ENCODE results near the gene HOXB1. TPM values are rescaled to one million over a fixed set of nuclear protein-coding genes. Genes with fewer than 3 reads are reported as not detected.
"Not testable (repeated sequence)": the region's sequence is repeated elsewhere in the genome, so short reads cannot be mapped to it uniquely, and the experiment has no call there.

Gene HOXB1
- polyA plus RNA-seq, 1 donor from 2014 or later: not detected

DNA sequence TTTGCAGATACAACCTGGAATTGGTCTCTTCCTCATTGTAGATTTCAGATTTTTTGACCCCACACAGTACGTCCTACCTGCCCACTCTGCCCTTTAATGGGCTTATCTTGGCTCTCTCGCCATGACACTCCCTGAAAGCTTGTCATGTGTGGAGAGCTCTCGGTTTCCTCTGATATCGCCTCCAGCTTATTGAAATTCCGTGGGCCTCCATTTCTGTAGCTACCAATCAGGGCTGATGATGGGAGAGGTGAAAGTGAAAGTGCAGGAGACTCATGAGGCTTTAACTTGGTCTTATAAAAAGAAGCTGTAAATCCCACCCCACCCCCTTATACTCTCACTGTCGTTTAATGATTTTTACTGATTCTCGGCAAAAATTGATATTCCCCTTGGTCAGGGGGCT, 17.7 kb downstream of the HOXB1 start:
- no peaks in the 10 kb centered on the region for H3K36me3 Mint-ChIP-seq
- H3K27ac Mint-ChIP-seq: peak overlapping the region in 1 of 3 donors; percentile 45
- H3K4me1 Mint-ChIP-seq: peaks cover 6 to 16% (median 7%) of the 10 kb centered on the region in 3 donors
- peak overlapping the region in 3 of 4 donors; percentile 44 to 81 (median 56) for H3K4me3 Mint-ChIP-seq
- H3K9me3 Mint-ChIP-seq: peaks cover 0 to 3% (median 0%) of the 10 kb centered on the region in 3 donors
- peaks cover 43% of the 10 kb centered on the region for H3K27me3 Mint-ChIP-seq

DNA sequence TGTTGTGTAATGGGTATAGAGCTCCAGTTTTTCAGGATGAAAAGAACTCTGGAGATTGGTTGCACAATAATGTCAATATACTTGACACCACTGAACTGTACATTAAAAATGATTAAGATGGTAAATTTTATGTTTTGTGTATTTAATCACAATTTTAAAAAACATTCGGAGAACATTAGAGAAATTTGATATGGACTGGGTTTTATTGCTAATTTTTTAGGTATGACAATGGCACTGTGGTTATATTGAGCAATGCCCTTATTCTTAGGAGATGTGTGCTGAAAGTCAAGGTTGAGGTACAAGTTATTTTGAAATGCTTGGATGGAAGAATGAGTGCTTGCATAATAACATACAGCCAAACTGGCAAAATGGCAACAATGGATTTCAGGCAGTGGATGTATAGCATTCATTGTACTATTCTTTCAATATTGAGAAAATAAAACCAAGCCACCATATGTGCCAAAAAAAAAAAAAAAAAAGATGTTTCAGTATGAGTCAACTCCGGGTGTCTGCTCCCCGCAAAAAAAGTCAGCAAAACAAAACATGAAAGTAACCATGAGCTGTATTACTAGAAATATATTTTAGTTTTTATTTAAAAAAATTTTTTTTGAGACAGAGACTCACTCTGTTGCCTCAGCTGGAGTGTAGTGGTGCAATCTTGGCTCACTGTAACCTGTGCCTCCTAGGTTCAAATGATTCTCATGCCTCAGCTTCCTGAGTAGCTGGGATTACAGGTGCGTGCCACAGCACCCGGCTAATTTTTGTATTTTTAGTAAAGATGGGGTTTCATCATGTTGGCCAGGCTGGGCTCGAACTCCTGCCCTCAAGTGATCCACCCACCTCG, 19.8 kb downstream of the HOXB1 start:
- Mint-ChIP-seq H3K4me1 (peaks cover 0 to 16% (median 2%) of the 10 kb centered on the region in 3 donors), H3K27me3 (peaks cover 30% of the 10 kb centered on the region), H3K27ac (no peak overlapping the region), H3K36me3 (no peaks in the 10 kb centered on the region), H3K4me3 (no peak overlapping the region), H3K9me3 (peaks cover 0 to 2% (median 0%) of the 10 kb centered on the region in 3 donors)

DNA sequence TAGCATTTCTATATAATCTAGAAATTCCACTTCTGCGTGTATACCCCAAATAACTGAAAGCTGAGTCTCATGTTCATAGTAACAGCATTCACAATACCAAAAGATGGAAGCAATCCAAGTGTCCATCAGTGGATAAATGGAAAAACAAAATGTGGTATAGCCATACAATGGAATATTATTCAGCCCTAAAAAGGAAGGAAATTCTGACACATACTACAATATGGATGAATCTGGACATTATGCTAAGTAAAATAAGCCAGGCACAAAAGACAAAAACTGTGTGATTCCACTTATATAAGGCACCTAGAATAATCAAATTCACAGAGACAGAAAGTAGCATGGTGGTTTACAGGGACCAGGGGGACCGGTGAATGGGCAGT, 20.4 kb downstream of the HOXB1 start:
- Mint-ChIP-seq H3K27me3 (peaks cover 30% of the 10 kb centered on the region), H3K36me3 (no peaks in the 10 kb centered on the region), H3K4me1 (peaks cover 0 to 16% (median 2%) of the 10 kb centered on the region in 3 donors), H3K27ac (no peak overlapping the region), H3K9me3 (peaks cover 0 to 2% (median 0%) of the 10 kb centered on the region in 3 donors), H3K4me3 (no peak overlapping the region)

DNA sequence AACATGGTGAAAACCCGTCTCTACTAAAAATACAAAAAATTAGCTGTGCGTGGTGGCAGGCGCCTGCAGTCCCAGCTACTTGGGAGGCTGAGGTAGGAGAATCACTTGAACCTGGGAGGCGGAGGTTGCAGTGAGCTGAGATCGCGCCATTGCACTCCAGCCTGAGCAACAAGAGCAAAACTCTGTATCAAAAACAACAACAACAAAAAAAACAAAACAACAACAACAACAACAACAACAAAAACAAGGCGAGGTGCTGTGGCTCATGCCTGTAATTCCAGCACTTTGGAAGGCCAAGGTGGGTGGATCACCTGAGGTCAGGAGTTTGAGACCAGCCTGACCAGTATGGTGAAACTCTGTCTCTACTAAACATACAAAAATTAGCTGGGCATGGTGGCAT, 21.1 kb downstream of the HOXB1 start:
- peaks cover 0 to 15% (median 2%) of the 10 kb centered on the region in 3 donors for H3K4me1 Mint-ChIP-seq
- not testable (repeated sequence) for H3K9me3 Mint-ChIP-seq, H3K36me3 Mint-ChIP-seq, H3K4me3 Mint-ChIP-seq, H3K27ac Mint-ChIP-seq
- peaks cover 24% of the 10 kb centered on the region for H3K27me3 Mint-ChIP-seq

DNA sequence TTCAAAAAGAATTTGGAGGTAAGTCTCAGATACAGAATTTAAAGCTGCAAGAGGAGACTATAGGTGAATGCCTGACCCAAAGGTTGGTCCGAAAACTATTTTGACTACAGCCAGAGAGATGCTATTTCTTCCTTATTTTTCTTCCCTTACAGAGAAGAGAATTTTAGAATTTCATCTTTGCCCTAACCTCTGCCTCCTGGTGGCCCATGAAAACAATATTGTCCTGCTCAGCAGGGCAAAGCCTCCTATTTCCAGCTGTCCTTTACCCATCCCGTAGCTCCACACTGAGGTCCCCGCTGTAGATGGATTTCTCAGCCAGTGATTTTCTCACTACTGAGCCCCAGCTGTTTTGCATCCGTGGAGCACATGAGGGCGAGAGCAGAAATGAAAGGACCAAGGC, 24.6 kb downstream of the HOXB1 start:
- Mint-ChIP-seq H3K4me3 (no peak overlapping the region), H3K27me3 (peaks cover 17% of the 10 kb centered on the region), H3K9me3 (peaks cover 0 to 2% (median 0%) of the 10 kb centered on the region in 3 donors), H3K27ac (no peak overlapping the region), H3K36me3 (no peaks in the 10 kb centered on the region), H3K4me1 (peaks cover 0 to 4% (median 0%) of the 10 kb centered on the region in 3 donors)

DNA sequence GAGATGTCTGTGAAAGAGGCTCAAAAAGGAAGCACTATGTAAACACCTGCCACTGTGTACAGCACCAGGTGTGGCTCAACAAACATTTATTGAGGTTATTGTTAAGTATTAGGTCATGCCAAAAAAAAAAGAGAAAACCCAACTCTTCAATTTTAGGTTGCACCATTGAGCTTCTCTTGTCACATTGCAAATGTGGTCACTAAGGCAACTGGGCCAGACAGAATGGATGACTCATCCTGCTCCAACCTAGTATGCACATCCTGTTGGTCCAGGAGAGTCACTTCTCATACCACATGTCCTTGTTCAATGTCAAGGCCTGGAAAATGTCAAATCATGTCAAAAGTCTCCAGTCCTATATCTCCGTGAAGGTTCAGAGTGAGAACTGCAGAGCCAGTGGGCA, 25.0 kb downstream of the HOXB1 start:
- Mint-ChIP-seq H3K27ac (peak overlapping the region in 1 of 3 donors; percentile 26), H3K9me3 (peaks cover 0 to 2% (median 0%) of the 10 kb centered on the region in 3 donors), H3K4me3 (no peak overlapping the region), H3K27me3 (peaks cover 16% of the 10 kb centered on the region), H3K4me1 (peaks cover 0 to under 1% (median 0%) of the 10 kb centered on the region in 3 donors), H3K36me3 (no peaks in the 10 kb centered on the region)

DNA sequence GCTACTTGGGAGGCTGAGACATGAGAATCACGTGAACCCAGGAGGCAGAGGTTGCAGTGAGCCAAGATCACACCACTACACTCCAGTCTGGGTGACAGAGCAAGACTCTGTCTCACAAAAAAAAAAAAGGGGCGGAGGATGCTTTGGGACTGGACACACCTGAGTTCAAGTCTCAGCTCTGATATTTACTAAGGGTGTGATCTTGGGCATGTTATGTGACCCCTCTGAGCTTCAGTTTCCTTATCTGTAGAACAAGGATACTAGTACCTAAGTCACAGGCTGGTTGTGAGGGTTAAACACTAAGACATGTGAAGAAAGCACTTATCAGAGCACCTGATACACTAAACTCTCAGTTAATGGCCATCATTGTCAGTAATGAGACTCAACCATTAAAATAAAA, 25.9 kb downstream of the HOXB1 start:
- H3K4me1 Mint-ChIP-seq: no peaks in the 10 kb centered on the region
- H3K27me3 Mint-ChIP-seq: peaks cover 12% of the 10 kb centered on the region
- no peaks in the 10 kb centered on the region for H3K36me3 Mint-ChIP-seq
- peaks cover 0 to 2% (median 0%) of the 10 kb centered on the region in 3 donors for H3K9me3 Mint-ChIP-seq
- H3K4me3 Mint-ChIP-seq: no peak overlapping the region
- no peak overlapping the region for H3K27ac Mint-ChIP-seq

DNA sequence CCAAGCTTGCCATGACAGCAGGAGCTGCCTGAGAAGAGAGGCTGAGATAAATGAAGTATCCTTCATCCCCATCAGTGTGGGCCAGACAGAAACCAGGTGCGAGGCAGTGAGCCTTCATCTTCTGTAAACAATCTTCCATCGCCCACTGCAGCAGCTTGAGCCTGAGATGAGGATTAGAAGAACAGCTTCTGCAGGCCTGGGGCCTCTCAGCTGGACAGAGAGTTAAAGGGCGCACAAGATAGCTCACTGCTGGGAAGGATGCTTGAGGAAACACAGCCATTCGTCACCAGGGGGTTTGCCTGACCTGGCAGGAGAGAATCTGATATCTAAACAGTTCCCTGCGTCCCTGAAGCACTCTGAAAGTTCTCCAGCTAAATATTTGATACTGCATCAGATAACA, 27.1 kb downstream of the HOXB1 start:
- H3K36me3 Mint-ChIP-seq: no peaks in the 10 kb centered on the region
- H3K9me3 Mint-ChIP-seq: peaks cover 0 to 2% (median 0%) of the 10 kb centered on the region in 3 donors
- peaks cover 12% of the 10 kb centered on the region for H3K27me3 Mint-ChIP-seq
- no peak overlapping the region for H3K4me3 Mint-ChIP-seq
- H3K27ac Mint-ChIP-seq: no peak overlapping the region
- H3K4me1 Mint-ChIP-seq: no peaks in the 10 kb centered on the region

DNA sequence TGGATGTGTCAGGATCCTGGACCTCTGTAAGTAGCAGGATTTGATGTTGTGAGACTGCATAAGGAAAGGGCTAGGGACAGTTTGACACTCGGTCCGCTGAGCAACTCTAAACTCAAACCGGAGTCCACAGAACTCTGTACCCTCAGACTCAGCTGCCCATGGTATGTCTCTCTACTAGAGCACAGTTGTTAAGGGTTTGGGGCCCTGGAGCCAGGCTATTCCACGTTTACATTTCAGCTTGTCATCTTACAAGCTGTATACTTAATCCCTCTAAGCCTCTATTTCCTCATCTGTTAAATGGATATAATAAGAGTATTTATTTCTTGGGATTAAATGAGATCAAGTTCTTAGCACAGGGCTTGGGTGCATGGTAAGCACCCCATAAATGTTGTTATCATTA, 27.9 kb downstream of the HOXB1 start:
- Mint-ChIP-seq H3K4me1 (no peaks in the 10 kb centered on the region), H3K27me3 (peaks cover 14% of the 10 kb centered on the region)

DNA sequence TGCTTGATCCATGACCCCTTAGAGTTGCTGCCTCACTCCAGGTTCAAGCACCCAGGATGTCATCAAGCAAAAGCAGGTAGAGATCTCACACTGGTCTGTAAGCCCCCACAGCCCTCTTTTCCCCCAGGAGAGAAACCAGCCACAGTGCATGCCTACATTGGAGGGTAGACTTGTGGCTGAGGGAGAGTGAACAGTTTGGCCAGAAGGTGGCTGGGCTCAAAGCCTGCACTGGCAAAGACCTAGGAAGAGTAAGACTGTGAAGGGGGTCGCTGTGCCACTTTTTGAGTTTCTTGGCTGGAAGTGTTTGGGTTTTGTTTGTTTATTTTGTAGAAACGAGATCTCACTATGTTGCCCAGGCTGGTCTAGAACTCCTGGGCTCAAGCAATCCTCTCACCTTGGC, 28.5 kb downstream of the HOXB1 start:
- Mint-ChIP-seq H3K4me1 (no peaks in the 10 kb centered on the region), H3K27me3 (peaks cover 16% of the 10 kb centered on the region), H3K9me3 (no peaks in the 10 kb centered on the region), H3K4me3 (no peak overlapping the region), H3K36me3 (no peaks in the 10 kb centered on the region), H3K27ac (no peak overlapping the region)

More for the DNA sequence above, 27.9 kb downstream of the HOXB1 start:
- Mint-ChIP-seq H3K9me3 (no peaks in the 10 kb centered on the region), H3K36me3 (no peaks in the 10 kb centered on the region), H3K4me3 (no peak overlapping the region), H3K27ac (no peak overlapping the region)

DNA sequence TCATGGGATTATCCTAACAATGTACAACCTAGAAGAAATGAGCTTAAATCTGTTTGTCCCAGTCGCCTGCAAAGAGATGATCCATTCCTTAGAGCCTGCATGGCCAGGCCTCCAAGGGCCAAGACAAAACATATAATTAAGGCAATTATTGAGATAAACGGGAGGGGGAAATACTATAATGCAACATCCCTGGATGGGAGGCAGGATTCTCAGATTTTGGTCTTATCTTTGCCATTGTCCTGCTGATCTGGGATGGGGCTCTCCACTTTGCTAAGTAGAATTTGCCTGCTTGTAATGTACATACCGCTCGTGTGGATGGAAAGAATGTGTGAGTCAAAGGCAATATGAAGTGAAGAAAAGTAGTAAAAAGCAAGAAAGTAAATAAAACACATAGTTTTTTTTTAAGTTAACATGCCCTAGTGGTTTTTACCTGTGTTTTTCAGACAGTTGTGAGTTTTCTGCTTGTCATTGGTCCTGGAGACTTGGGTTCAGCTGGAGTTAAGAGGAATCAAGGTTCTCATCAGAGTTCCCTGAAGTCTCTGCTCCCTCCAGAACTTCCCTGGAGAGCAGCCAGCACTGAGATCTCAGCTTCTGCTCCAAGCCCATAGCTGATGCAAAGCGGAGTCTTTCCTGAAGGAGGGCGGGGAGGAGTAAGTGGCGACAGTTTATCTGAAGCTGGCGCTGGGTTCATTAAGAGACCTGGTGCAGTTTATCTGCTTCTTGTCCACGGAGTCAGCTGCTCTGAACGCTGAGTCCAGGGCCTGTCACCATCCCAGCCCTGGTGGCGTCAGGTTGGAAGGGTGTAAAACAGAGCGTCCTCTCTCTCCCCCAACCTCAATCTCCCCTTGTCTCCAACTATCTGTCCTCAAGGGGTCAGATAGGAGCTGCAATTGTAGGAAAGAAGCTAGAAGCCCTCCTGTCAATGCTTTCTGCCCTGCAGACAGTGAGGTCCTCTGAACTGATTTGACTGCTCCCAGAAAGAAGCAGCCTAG, 30.1 kb downstream of the HOXB1 start:
- no peak overlapping the region for H3K4me3 Mint-ChIP-seq
- H3K27ac Mint-ChIP-seq: no peak overlapping the region
- no peaks in the 10 kb centered on the region for H3K4me1 Mint-ChIP-seq
- H3K9me3 Mint-ChIP-seq: no peaks in the 10 kb centered on the region
- peaks cover 16% of the 10 kb centered on the region for H3K27me3 Mint-ChIP-seq
- H3K36me3 Mint-ChIP-seq: no peaks in the 10 kb centered on the region

DNA sequence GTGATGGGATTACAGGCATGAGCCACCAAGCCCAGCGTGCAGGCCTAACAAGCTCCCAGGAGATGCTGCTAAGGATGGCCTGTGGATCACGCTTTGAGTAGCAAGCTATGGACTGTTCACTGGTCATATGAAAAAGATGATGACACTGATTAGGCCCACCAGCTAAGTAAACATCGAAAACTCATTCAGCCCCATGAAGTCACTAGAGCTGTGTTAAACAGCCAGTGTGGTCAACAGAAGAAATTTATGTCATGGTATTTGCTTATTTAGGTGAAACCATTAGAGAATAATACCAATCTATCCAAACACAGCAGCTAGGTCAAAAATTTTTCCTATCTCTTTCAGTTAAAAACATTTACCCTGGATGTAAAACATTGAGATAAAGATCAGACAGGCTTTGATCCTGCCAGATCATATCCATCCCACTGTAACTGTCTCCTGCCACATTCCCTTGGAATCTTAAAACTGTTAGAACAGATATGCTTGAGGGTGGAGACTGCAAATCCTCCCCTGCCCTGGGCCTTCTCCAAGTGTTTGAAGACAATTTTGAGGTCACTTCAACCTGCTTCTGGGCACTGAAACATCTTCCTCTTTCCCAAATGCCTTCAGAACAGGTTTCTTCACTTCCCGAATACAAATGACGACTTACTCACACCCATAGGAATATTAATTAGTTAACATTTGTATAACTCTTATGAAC, 30.9 kb downstream of the HOXB1 start:
- no peaks in the 10 kb centered on the region for H3K4me1 Mint-ChIP-seq
- H3K4me3 Mint-ChIP-seq: no peak overlapping the region
- H3K9me3 Mint-ChIP-seq: no peaks in the 10 kb centered on the region
- H3K36me3 Mint-ChIP-seq: no peaks in the 10 kb centered on the region
- H3K27me3 Mint-ChIP-seq: peaks cover 17% of the 10 kb centered on the region
- H3K27ac Mint-ChIP-seq: no peak overlapping the region

DNA sequence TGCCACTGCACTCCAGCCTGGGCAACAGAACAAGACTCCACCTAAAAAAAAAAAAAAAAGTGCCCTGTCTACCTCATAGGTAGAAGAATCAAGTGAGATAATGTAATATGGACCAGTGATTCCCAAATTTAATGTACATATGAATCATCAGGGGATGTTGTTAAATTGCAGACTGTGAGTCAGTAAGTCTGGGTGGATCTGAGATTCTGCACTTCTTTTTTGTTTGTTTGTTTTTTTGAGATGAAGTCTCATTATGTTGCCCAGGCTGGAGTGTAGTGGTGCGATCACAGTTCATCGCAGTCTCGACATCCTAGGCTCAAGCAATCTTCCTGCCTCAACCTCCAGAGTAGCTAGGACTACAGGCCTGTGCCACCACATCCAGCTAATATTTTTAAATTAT, 31.6 kb downstream of the HOXB1 start:
- H3K4me3 Mint-ChIP-seq: no peak overlapping the region
- H3K36me3 Mint-ChIP-seq: peaks cover under 1% of the 10 kb centered on the region
- peaks cover 24% of the 10 kb centered on the region for H3K27me3 Mint-ChIP-seq
- H3K9me3 Mint-ChIP-seq: no peaks in the 10 kb centered on the region
- H3K27ac Mint-ChIP-seq: no peak overlapping the region
- peaks cover 0 to 5% (median 0%) of the 10 kb centered on the region in 3 donors for H3K4me1 Mint-ChIP-seq

DNA sequence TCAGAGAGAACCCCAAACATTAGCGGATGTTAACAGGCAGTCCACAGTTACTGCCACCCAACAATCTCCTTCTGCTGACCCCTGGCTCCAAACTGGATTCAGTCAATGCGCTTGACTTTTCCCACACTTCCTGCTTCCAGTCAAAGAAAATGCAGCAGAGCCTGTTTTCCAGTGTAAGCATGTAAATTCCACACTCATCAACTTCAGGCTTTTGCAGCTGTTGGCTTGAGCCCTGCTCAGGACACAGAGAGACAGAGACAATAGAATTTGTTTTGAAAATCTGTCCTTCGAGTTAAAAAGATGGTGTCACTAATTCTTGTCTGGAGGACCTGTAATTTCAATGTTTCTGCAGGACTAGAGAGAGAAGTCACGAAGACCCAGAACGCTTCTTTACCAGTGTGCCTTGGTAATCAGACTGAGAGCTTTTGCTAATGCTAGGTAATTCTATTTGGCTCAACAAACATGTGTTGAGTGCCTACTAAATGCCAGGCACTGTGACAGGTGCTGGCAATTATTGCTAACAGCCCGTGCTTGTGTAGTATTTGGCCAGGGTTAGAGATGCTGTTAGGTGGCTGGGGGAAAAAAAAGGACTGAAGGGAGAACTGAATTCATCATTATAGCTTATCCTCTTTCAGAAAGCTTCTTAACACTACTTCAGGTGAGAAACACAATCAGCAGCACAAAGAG, 32.5 kb downstream of the HOXB1 start:
- Mint-ChIP-seq H3K9me3 (no peaks in the 10 kb centered on the region), H3K36me3 (peaks cover 3% of the 10 kb centered on the region), H3K4me3 (no peak overlapping the region), H3K27me3 (peaks cover 21% of the 10 kb centered on the region), H3K4me1 (peaks cover 0 to 5% (median 0%) of the 10 kb centered on the region in 3 donors), H3K27ac (no peak overlapping the region)

All from IgD-negative memory B cell (primary cell).